ENCODE results near the gene NDUFAF2. TPM values are rescaled to one million over a fixed set of nuclear protein-coding genes. Genes with fewer than 3 reads are reported as not detected.

The NDUFAF2 gene
- total and polyA plus RNA-seq, 10 of the 15 experiments (the other 5 are each of a cell fraction or from before 2014, with no cell fraction given) = 22.4 to 121 (median 65.3) TPM

- no peaks in the 10 kb centered on the region; the same call in 1 of the 2 replicates for H3K4me1 ChIP-seq (ENCODE audit: control insufficient read depth, insufficient read depth, low read length)
- POLR2A ChIA-PET = no interaction called here
- WGBS (ENCODE audit: insufficient coverage, insufficient replicate concordance, low lambda C conversion rate, missing lambda C conversion rate) = 92% methylated on average over 2 of the region's 2 CpGs
- DNase-seq (ENCODE audit: low read depth, low spot score) = no peak
- no peak overlapping the region for H3K4me2 ChIP-seq (ENCODE audit: control insufficient read depth, insufficient read depth)
- ATAC-seq = no peak
- no peaks in the 10 kb centered on the region for H3K9me3 ChIP-seq (replicated peaks; ENCODE audit: control insufficient read depth, insufficient read depth, low read length)
- RAD21 ChIA-PET (ENCODE audit: unreplicated experiment) = interaction anchor here (0.6 to 3.1 kb wide), 7 partner anchors 12 to 1124 kb away, joined by 3 to 18 read pairs (median 4); no protein-coding TSS in a partner anchor
- intact Hi-C loops (cut with micrococcal nuclease; ENCODE audit: unreplicated experiment) = loop anchor here (2.0 kb wide), 2 partner anchors 280 to 976 kb away; no protein-coding TSS in a partner anchor
- H3K27me3 ChIP-seq (replicated peaks in 1 of 2; ENCODE audit: control insufficient read depth in 2 of 2, insufficient read depth in 2 of 2, low read length in 1 of 2) = no peaks in the 10 kb centered on the region
- no peak overlapping the region for H3K9ac ChIP-seq (ENCODE audit: control insufficient read depth, insufficient read depth, low read length)
- CTCF ChIA-PET = interaction anchor here (0.7 to 3.2 kb wide), 18 partner anchors 13 to 1189 kb away, joined by 3 to 21 read pairs (median 3); partner anchors contain the start of genes ERCC8 and NDUFAF2
- H3K27ac ChIP-seq (ENCODE audit: control insufficient read depth, insufficient read depth) = no peak overlapping the region
- no TSS peak for BruUV-seq (replicated peaks)
- TF ChIP-seq NFIC (IDR thresholded peaks at IDR 0.05; ENCODE audit: low read depth, low read length) (no peak), PAX5 (IDR thresholded peaks at IDR 0.05; ENCODE audit: borderline replicate concordance, low read depth, low read length) (no peak), FOS (IDR thresholded peaks at IDR 0.05; ENCODE audit: borderline replicate concordance, extremely low read depth, insufficient read length) (no peak), ZZZ3 (IDR thresholded peaks at IDR 0.05; ENCODE audit: control insufficient read depth, insufficient read length, low read depth) (no peak), ATF3 (IDR thresholded peaks at IDR 0.05; ENCODE audit: borderline replicate concordance, extremely low read depth, low read depth, low read length) (no peak), KDM1A (IDR thresholded peaks at IDR 0.05; ENCODE audit: borderline replicate concordance) (no peak), NBN (IDR thresholded peaks at IDR 0.05) (no peak), ESRRA (IDR thresholded peaks at IDR 0.05; ENCODE audit: low read length) (no peak), NR2C1 (IDR thresholded peaks at IDR 0.05) (no peak), YBX1 (IDR thresholded peaks at IDR 0.05) (no peak), MEF2B (IDR thresholded peaks at IDR 0.05; ENCODE audit: partially characterized antibody, poor library complexity, severe bottlenecking) (no peak), SUZ12 (IDR thresholded peaks at IDR 0.05; ENCODE audit: unreplicated experiment) (no peak), RAD21 (IDR thresholded peaks at IDR 0.05; ENCODE audit: insufficient read depth, low read depth, low read length) (no peak), HCFC1 (IDR thresholded peaks at IDR 0.05; ENCODE audit: low read length) (no peak), CBX3 (IDR thresholded peaks at IDR 0.05; ENCODE audit: borderline replicate concordance, low read depth) (no peak)
- TF ChIP-seq, protein P1, sequence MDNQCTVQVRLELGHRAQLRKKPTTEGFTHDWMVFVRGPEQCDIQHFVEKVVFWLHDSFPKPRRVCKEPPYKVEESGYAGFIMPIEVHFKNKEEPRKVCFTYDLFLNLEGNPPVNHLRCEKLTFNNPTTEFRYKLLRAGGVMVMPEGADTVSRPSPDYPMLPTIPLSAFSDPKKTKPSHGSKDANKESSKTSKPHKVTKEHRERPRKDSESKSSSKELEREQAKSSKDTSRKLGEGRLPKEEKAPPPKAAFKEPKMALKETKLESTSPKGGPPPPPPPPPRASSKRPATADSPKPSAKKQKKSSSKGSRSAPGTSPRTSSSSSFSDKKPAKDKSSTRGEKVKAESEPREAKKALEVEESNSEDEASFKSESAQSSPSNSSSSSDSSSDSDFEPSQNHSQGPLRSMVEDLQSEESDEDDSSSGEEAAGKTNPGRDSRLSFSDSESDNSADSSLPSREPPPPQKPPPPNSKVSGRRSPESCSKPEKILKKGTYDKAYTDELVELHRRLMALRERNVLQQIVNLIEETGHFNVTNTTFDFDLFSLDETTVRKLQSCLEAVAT (IDR thresholded peaks at IDR 0.05) = no peak
- TF ChIP-seq, protein P2, sequence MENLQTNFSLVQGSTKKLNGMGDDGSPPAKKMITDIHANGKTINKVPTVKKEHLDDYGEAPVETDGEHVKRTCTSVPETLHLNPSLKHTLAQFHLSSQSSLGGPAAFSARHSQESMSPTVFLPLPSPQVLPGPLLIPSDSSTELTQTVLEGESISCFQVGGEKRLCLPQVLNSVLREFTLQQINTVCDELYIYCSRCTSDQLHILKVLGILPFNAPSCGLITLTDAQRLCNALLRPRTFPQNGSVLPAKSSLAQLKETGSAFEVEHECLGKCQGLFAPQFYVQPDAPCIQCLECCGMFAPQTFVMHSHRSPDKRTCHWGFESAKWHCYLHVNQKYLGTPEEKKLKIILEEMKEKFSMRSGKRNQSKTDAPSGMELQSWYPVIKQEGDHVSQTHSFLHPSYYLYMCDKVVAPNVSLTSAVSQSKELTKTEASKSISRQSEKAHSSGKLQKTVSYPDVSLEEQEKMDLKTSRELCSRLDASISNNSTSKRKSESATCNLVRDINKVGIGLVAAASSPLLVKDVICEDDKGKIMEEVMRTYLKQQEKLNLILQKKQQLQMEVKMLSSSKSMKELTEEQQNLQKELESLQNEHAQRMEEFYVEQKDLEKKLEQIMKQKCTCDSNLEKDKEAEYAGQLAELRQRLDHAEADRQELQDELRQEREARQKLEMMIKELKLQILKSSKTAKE (IDR thresholded peaks at IDR 0.05; ENCODE audit: low read depth, poor library complexity, severe bottlenecking) = no peak
- TF ChIP-seq, protein P3, sequence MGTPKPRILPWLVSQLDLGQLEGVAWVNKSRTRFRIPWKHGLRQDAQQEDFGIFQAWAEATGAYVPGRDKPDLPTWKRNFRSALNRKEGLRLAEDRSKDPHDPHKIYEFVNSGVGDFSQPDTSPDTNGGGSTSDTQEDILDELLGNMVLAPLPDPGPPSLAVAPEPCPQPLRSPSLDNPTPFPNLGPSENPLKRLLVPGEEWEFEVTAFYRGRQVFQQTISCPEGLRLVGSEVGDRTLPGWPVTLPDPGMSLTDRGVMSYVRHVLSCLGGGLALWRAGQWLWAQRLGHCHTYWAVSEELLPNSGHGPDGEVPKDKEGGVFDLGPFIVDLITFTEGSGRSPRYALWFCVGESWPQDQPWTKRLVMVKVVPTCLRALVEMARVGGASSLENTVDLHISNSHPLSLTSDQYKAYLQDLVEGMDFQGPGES (IDR thresholded peaks at IDR 0.05) = no peak
- H3K4me3 ChIP-seq = no peak overlapping the region
- no peaks in the 10 kb centered on the region; the same call in 1 of the 2 replicates for H3K79me2 ChIP-seq (ENCODE audit: control insufficient read depth, insufficient read depth, low read length)
- H3K36me3 ChIP-seq (ENCODE audit: control insufficient read depth in 2 of 2, insufficient read depth in 2 of 2, low read length in 1 of 2) = no peaks in the 10 kb centered on the region
- in situ Hi-C loops (cut with MboI) = loop anchor here (10.0 kb wide), 1 partner anchor 696 kb away; no protein-coding TSS in a partner anchor
- no peaks in the 10 kb centered on the region for H4K20me1 ChIP-seq (ENCODE audit: control insufficient read depth, insufficient read depth)
- H2AFZ ChIP-seq (ENCODE audit: control insufficient read depth, low read depth, low read length) = no peak overlapping the region
- SMC1A ChIA-PET (ENCODE audit: uncharacterized antibody, unreplicated experiment) = interaction anchor here (0.8 to 2.2 kb wide), 8 partner anchors 11 to 701 kb away, joined by 3 to 10 read pairs (median 4); partner anchors contain the start of genes ERCC8 and NDUFAF2
- FAIRE-seq = no peak
Observed at GRCh38 chr5:60958712-60959111, 13.7 kb downstream of the NDUFAF2 start.
